ENCODE data around the gene PWP2. TPM values are rescaled to one million over a fixed set of nuclear protein-coding genes. Genes with fewer than 3 reads are reported as not detected.
"Not testable (repeated sequence)": the region's sequence is repeated elsewhere in the genome, so short reads cannot be mapped to it uniquely, and the experiment has no call there.

Gene PWP2
- 1 to 10 TPM; 4.2 to 8.5 (median 5.8) TPM for polyA plus RNA-seq (ENCODE audit: insufficient read length in 3 of 3)

- not testable (repeated sequence) for DNase-seq (ENCODE audit: low read depth in 3 of 3, low spot score in 2 of 3)
These were observed at the start of gene PWP2 for GRCh38 chr21:44107026-44107501. PWP2 (plus strand) TSS chr21:44107399; CDS start chr21:44107417, 18 bp downstream.

GRCh38 chr21:44057960-44058651 is 49.1 kb upstream of the PWP2 start:
- no peak for DNase-seq (ENCODE audit: low read depth in 3 of 3, low spot score in 2 of 3)

- DNase-seq (ENCODE audit: low read depth in 3 of 3, low spot score in 2 of 3) = no peak
These were observed 48.6 kb upstream of the PWP2 start for GRCh38 chr21:44058652-44058964.

- no peak for DNase-seq (ENCODE audit: low read depth in 3 of 3, low spot score in 2 of 3)
These were observed 48.2 kb upstream of the PWP2 start for GRCh38 chr21:44058981-44059380.

- DNase-seq (ENCODE audit: low read depth in 3 of 3, low spot score in 2 of 3) = no peak
These were observed 47.5 kb upstream of the PWP2 start for GRCh38 chr21:44059710-44060109.

- DNase-seq (ENCODE audit: low read depth in 3 of 3, low spot score in 2 of 3) = no peak
These were observed 44.8 kb upstream of the PWP2 start for GRCh38 chr21:44062380-44062779.

GRCh38 chr21:44063151-44063912 is 43.9 kb upstream of the PWP2 start:
- no peak for DNase-seq (ENCODE audit: low read depth in 3 of 3, low spot score in 2 of 3)

- no peak for DNase-seq (ENCODE audit: low read depth in 3 of 3, low spot score in 2 of 3)
These were observed 42.3 kb upstream of the PWP2 start for GRCh38 chr21:44064852-44065403.

GRCh38 chr21:44065428-44065827 is 41.8 kb upstream of the PWP2 start:
- DNase-seq (ENCODE audit: low read depth in 3 of 3, low spot score in 2 of 3) = no peak

- no peak for DNase-seq (ENCODE audit: low read depth in 3 of 3, low spot score in 2 of 3)
These were observed 41.1 kb upstream of the PWP2 start for GRCh38 chr21:44066116-44066515.

- no peak for DNase-seq (ENCODE audit: low read depth in 3 of 3, low spot score in 2 of 3)
These were observed 40.0 kb upstream of the PWP2 start for GRCh38 chr21:44067011-44067839.

- no peak for DNase-seq (ENCODE audit: low read depth in 3 of 3, low spot score in 2 of 3)
These were observed 36.8 kb upstream of the PWP2 start for GRCh38 chr21:44070391-44070790.

- no peak for DNase-seq (ENCODE audit: low read depth in 3 of 3, low spot score in 2 of 3)
These were observed 35.7 kb upstream of the PWP2 start for GRCh38 chr21:44071359-44072104.

GRCh38 chr21:44072111-44072510 is 35.1 kb upstream of the PWP2 start:
- DNase-seq (ENCODE audit: low read depth in 3 of 3, low spot score in 2 of 3) = no peak

GRCh38 chr21:44074315-44074958 is 32.8 kb upstream of the PWP2 start:
- no peak for DNase-seq (ENCODE audit: low read depth in 3 of 3, low spot score in 2 of 3)

GRCh38 chr21:44076316-44076715 is 30.9 kb upstream of the PWP2 start:
- no peak for DNase-seq (ENCODE audit: low read depth in 3 of 3, low spot score in 2 of 3)

GRCh38 chr21:44078411-44078981 is 28.7 kb upstream of the PWP2 start:
- no peak for DNase-seq (ENCODE audit: low read depth in 3 of 3, low spot score in 2 of 3)

- no peak for DNase-seq (ENCODE audit: low read depth in 3 of 3, low spot score in 2 of 3)
These were observed 27.8 kb upstream of the PWP2 start for GRCh38 chr21:44079446-44079845.

- no peak for DNase-seq (ENCODE audit: low read depth in 3 of 3, low spot score in 2 of 3)
These were observed 27.4 kb upstream of the PWP2 start for GRCh38 chr21:44079846-44080245.
